ENCODE data around the gene NBPF6.
"Not testable (repeated sequence)": the region's sequence is repeated elsewhere in the genome, so short reads cannot be mapped to it uniquely, and the experiment has no call there.

Gene NBPF6

GRCh38 chr1:108495008-108495407, 44.9 kb downstream of the NBPF6 start:
- DNase-seq (ENCODE audit: low read depth in 4 of 4, low spot score in 1 of 4) = not testable (repeated sequence)

GRCh38 chr1:108496856-108497255, 46.7 kb downstream of the NBPF6 start:
- DNase-seq (ENCODE audit: low read depth in 4 of 4, low spot score in 1 of 4) = not testable (repeated sequence)

GRCh38 chr1:108502138-108502537, 52.0 kb downstream of the NBPF6 start:
- no peak for DNase-seq (ENCODE audit: low read depth in 4 of 4, low spot score in 1 of 4)

- DNase-seq (ENCODE audit: low read depth in 4 of 4, low spot score in 1 of 4) = no peak
Observed at GRCh38 chr1:108502624-108503023, 52.5 kb downstream of the NBPF6 start.

- DNase-seq (ENCODE audit: low read depth in 4 of 4, low spot score in 1 of 4) = no peak
Observed at GRCh38 chr1:108503062-108503733, 53.1 kb downstream of the NBPF6 start.

- no peak for DNase-seq (ENCODE audit: low read depth in 4 of 4, low spot score in 1 of 4)
Observed at GRCh38 chr1:108504447-108504846, 54.3 kb downstream of the NBPF6 start.

GRCh38 chr1:108505763-108506070, 55.6 kb downstream of the NBPF6 start:
- no peak for DNase-seq (ENCODE audit: low read depth in 4 of 4, low spot score in 1 of 4)

GRCh38 chr1:108511764-108512163, 61.6 kb downstream of the NBPF6 start:
- no peak for DNase-seq (ENCODE audit: low read depth in 4 of 4, low spot score in 1 of 4)

GRCh38 chr1:108512239-108513043, 62.3 kb downstream of the NBPF6 start:
- no peak for DNase-seq (ENCODE audit: low read depth in 4 of 4, low spot score in 1 of 4)

- DNase-seq (ENCODE audit: low read depth in 4 of 4, low spot score in 1 of 4) = no peak
Observed at GRCh38 chr1:108513044-108513415, 62.9 kb downstream of the NBPF6 start.

GRCh38 chr1:108513914-108514313, 63.8 kb downstream of the NBPF6 start:
- DNase-seq (ENCODE audit: low read depth in 4 of 4, low spot score in 1 of 4) = not testable (repeated sequence)

GRCh38 chr1:108517301-108517897, 67.3 kb downstream of the NBPF6 start:
- DNase-seq (ENCODE audit: low read depth in 4 of 4, low spot score in 1 of 4) = not testable (repeated sequence)

Data from stimulated activated CD4-positive, alpha-beta T cell treated with anti-CD3 and anti-CD28 coated beads, Interleukin-1b, Interleukin-23, amount 100 ng/mL, for 24 hours (primary cell).